DMS79 treated with DMSO at 0.1 percent for 48 hours (cell line): Measurements from ENCODE around the gene TTC13.
A peak's percentile ranks its signal among the peaks of the same experiment; 100 is the strongest.
"Not testable (repeated sequence)": the region's sequence is repeated elsewhere in the genome, so short reads cannot be mapped to it uniquely, and the experiment has no call there.

ENCODE experiments used
- DNase-seq: peaks from one replicate; lab custom pipeline; 2025; lab: John Stamatoyannopoulos, UW

TTC13 gene

GRCh38 chr1:230987448-230987847, 8.8 kb upstream of the TTC13 start:
- no peak for DNase-seq

- DNase-seq, result no peak
Measured at GRCh38 chr1:230986976-230987375, 8.3 kb upstream of the TTC13 start.

DNA sequence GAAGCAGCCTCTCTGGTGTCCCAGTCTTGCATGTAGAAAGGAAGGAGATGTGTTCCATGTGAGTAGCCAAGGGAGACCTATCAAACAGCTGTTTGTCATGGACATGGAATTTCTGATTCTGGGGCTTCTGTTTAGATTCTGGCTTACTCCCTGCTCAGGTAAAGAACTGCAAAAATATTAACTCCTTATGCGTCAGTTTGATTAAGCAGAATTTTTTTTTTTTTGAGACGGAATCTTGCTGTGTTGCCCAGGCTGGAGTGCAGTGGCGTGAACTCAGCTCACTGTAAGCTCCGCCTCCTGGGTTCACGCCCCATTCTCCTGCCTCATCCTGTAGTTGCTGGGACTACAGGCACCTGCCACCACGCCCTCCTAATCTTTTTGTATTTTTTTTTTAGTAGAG, 7.0 kb upstream of the TTC13 start:
- DNase-seq, result no peak

- DNase-seq, result not testable (repeated sequence)
Measured at GRCh38 chr1:230984622-230985515, 6.2 kb upstream of the TTC13 start.

GRCh38 chr1:230983811-230984210, 5.2 kb upstream of the TTC13 start:
- DNase-seq, result no peak

DNA sequence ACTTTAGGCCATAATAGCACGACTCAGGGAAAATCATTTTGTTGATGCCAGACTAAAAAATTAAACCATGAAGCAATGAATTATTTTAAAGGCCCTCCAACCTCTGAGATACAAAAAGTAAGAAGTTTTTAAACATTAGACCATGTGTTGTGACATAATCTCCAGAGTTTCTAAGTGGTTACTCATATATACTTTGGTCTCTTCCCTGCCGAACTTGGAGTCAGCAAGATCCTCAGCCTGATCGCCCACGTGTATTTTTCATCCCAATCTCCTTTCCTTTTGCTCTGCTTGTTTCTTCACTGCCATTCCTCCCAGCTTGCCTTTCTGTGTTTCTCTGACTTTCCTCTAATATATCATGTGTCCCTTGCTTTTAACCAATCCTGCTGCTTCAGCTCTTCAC, 4.0 kb upstream of the TTC13 start:
- DNase-seq, result no peak

DNA sequence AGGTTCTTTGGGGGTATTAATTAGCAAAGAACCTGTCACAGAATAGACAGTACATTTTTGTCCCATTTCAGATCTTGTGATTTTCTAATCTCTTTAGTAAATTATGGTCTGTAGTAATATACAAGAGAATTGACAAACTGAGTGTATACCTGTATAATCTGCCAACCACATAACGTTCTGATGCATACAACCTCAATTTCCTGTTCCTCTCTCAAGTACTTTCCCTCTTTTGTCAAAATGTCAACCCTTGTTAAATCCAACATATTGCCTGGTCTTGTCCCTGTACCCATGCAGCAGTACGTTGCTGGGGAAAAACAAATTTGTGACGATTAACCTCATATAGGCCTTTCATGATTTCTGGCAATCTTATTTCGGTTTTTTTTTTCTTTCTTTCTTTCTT, 1.3 kb upstream of the TTC13 start:
- no peak for DNase-seq

DNA sequence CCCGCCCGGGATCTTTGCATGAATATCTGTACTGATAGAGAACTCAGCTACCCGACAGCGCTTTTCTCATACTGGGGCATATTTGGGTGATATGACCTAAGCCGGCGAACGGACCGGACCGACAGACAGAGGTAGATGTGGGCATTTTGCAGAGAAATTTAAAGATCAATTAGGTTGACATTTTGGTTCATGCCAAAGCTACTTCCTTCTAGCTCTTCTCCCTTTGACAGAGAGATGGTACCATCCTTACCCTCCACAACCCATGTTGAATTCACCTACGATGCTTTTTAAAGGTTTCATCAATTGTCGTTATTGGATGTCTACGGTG, 692 bp upstream of the TTC13 start:
- no peak for DNase-seq

GRCh38 chr1:230977761-230978490, 735 bp downstream of the TTC13 start:
- DNase-seq, result peak; percentile 57

DNA sequence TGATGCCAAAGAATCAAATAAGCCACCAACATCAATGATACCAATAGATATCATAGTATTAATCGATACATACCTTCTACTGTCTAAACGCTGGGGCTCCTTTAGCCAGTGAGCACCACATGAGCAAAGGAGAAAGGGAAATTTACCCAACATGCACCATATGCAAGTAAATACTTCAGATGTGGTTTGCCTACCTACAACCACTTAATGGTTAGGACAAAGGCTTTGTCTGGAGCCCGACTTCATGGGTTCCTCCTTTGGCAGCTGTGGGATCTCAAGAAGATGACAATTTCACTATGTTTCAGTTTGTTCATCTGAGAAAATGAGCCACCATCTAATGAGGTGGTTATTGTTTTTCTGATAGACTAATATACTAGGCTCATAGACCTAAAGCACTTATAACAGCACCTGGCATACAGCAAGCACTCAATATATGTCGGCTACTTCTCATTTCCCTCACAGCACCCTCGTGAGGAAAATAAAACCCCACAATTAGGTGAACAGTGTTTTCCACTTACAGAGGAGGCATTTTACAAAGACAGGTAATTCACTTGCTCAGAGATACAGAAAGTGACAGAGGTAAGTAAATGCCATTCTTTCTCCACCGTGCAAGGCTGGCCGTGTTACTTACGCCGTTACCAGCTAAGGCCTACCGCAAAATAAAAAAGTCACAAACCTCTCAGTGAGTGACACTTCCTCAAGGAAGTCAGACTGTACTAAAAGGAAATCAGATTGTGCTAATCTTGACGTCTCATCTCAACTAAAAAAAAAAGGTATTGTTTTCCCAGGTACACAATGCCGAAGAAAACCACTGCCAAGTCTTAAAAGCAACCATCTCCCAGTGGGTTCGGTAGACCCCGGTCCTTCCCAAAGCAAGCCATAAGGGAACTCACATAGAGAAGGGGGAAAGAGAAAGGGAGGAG, 1.6 kb downstream of the TTC13 start:
- DNase-seq, result peak; percentile 16

- DNase-seq, result no peak
Measured at GRCh38 chr1:230976360-230976759, 2.3 kb downstream of the TTC13 start.

- DNase-seq, result no peak
Measured at GRCh38 chr1:230975636-230976035, 3.0 kb downstream of the TTC13 start.

GRCh38 chr1:230972855-230973271, 5.8 kb downstream of the TTC13 start:
- DNase-seq, result no peak

DNA sequence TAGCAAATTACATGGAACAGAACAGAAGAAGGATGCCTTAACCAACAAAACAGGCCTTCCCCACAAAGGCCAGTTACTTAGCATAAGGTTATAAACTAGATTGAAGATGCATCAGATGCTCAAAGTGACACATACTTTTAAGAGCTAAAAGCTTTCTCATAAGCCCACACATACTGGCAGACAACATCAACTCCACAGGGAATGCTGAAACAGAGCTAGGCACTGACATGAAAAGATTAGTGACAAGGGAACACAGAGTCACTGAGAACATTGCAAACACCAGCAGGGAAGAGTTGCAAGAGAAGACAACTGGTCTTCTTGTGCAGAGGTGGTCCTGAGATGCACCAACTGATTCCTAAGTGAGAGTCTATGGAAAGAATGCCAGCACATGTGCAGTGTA, 6.9 kb downstream of the TTC13 start:
- no peak for DNase-seq

DNA sequence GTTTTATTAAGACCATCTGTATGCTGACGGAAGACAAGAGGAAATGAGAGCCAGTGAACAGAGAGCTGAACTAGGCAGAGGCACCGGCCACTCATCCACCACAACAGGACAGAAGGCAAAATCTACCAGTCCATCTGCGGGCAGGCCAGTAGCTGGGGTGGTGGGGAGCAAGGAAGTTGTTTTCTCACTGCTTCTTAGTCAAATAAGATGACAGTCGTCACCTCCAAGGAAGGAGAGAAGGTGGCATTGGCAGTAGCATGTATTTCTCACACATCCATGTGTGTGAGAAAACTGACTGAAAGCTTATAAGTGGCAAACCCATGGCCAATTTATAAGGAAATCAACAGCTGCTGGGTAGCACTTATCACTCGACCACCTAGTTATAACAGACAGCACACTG, 8.2 kb downstream of the TTC13 start:
- no peak for DNase-seq

GRCh38 chr1:230966358-230966873, 12.2 kb downstream of the TTC13 start:
- no peak for DNase-seq

DNA sequence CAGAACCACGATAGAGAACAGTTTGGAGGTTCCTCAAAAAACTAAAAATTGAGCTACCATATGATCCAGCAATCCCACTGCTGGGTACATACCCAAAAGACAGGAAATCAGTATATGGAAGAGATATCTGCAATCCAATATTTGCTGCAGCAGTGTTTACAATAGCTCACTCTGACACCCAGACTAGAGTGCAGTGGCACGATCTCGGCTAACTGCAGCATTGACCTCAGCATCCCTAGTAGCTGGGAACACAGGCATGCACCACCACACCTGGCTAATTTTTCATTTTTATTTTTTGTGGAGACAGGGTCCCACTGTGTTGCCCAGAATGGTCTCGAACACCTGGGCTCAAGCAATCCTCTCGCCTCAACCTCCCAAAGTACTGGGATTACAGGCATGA, 13.1 kb downstream of the TTC13 start:
- DNase-seq, result no peak

DNA sequence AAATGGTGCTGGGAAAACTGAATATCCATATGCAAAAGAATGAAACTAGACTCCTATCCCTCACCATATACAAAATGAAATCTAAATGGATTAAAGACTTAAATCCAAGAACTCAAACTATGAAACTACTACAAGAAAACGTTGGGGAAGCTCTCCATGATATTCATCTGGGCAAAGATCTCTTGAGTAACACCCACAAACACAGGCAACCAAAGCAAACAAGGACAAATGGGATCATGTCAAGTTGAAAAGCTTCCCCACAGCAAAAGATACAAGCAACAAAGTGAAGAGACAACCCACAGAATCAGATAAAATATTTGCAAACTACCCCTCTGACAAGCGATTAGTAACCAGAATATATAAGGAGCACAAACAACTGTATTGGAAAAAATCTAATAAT, 13.8 kb downstream of the TTC13 start:
- DNase-seq, result no peak

DNA sequence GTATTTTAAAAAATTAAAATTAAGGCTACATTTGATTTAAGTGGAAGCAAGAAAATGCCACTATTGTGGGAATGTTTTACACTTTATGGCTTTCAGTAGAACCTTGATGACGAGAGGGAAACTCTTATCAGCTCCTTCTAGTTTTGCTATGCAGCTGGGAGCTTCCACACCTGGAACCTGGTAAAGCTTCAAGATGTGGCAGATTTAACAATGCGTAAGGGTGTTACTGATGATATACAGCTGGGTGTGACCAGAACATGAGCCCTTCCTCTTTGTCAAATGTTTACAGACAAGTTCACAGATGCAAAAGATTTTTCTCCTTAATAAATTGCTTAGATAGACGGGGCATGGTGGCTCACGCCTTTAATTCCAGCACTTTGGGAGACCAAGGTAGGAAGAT, 20.3 kb downstream of the TTC13 start:
- DNase-seq, result no peak

- no peak for DNase-seq
Measured at GRCh38 chr1:230957580-230957989, 21.1 kb downstream of the TTC13 start.

- no peak for DNase-seq
Measured at GRCh38 chr1:230950404-230950803, 28.3 kb downstream of the TTC13 start.

GRCh38 chr1:230948903-230949302, 29.8 kb downstream of the TTC13 start:
- DNase-seq, result no peak
